Activated T-cell treated with anti-CD3 and anti-CD28 coated beads, Interleukin-2, amount 50 U/mL, for 48 hours (primary cell): Measurements from ENCODE around the gene SLBP.

Source experiments
- DNase-seq, 2 experiments: peaks; one replicate each; pipeline ENCODE4 v3.0.0-alpha.2; 2020

The SLBP gene

GRCh38 chr4:1748465-1748995 lies 36.4 kb upstream of the SLBP start:
- peak; percentile 89 to 91 for DNase-seq

- no peak for DNase-seq
Observed at GRCh38 chr4:1747603-1747967, 35.5 kb upstream of the SLBP start.

GRCh38 chr4:1746919-1747602 lies 34.9 kb upstream of the SLBP start:
- no peak for DNase-seq

DNA sequence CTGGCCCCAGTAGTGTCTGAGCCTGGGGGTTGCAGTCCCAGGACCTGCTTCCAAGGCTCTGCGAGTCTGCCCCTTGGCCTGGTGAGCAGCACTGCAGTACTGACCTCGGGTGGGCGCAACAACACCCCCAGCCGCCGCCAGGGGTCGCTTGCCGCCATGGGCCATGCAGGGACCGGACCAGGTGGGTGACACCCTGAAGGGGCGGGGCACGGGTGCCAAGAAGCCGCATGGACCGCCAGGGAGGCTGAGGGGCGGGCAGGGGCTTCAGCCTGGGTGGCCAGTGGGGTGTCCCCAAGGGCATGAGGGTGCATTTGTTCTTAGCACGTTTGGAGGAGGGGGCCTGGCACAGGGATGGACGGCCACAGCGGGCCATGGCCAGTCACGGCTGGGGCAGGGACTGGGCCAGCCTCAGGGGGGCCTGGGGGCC lies 34.2 kb upstream of the SLBP start:
- DNase-seq, result peak; percentile 91

GRCh38 chr4:1745697-1746096 lies 33.6 kb upstream of the SLBP start:
- DNase-seq, result no peak

DNA sequence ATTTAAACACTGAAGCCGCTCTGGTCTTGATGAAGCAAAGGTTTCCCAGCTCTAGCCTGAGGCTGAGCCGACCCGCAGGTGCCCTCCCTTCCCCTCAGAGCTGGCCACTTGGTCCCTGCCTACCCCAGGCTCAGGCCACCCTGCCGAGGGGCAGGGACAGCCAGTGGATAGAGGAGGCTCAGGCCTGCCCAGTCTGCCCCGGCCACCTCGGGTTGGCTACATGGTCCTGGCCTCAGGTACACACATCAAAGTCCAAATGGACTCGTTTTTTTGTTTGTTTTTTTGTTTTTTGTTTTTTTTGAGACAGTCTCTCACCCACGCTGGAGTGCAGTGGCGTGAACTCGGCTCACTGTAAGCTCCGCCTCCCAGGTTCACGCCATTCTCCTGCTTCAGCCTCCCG lies 33.0 kb upstream of the SLBP start:
- DNase-seq, result no peak

DNA sequence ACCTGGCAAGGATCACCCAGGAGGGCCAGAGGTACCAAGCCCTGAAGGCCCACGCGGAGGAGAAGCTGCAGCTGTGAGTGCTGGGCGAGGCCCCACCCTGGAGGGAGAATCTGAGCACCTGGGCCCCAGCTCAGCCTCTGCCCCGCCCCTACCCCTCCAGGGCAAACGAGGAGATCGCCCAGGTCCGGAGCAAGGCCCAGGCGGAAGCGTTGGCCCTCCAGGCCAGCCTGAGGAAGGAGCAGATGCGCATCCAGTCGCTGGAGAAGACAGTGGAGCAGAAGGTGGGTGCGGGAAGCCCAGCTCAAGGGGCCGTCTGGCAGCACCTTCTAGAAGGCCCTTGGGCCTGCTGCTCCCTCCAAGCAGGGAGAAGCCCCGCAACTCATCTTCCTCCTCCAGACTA lies 32.4 kb upstream of the SLBP start:
- no peak for DNase-seq

GRCh38 chr4:1743975-1744374 lies 31.9 kb upstream of the SLBP start:
- no peak for DNase-seq

GRCh38 chr4:1743551-1743950 lies 31.4 kb upstream of the SLBP start:
- no peak for DNase-seq

DNA sequence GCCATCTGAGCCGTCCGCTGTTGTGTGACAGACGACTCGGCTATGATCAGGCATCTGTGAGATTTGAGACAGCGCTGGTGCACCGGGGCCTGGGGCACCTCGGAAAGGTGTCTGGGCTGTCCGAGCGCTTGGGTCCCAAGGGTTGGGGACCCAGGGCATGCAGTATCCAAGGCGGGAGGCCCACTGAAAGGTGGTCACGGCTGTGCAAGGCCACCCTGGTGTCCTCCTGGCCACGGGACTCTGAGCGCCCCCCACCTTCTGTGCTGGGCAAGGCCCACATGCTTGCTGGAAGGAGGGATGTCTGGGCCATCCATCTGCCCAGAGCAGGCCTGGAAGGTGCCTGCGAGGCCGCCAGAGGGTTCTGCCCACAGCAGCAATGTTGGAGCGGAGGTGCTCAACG lies 29.1 kb upstream of the SLBP start:
- no peak for DNase-seq

DNA sequence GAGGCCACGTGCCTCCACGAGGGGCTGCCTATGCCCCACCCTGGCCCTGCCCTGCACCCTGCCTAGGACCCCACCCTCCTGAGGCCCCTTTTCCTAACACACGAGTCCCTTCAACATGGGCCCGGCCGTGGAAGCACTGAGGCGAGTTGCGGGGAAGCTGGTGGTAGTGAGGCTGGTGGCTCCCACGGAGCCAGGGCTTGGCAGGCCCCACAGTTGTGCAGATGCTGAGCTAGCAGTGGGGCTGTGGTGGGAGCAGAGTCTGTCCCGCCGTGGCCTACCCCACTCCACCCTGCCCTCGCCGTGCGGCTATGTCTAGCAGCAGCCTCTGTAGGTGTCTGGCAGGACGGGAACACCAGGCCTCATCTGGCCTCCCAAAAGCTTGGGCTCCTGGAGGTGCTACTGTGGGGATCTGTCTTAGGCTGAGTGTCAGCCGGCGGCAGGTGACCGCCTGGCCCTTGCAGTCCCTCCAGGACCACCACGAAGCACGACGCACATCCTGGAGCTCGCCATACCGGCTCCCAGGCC lies 28.0 kb upstream of the SLBP start:
- no peak for DNase-seq

GRCh38 chr4:1739358-1739757 lies 27.2 kb upstream of the SLBP start:
- DNase-seq, result no peak

DNA sequence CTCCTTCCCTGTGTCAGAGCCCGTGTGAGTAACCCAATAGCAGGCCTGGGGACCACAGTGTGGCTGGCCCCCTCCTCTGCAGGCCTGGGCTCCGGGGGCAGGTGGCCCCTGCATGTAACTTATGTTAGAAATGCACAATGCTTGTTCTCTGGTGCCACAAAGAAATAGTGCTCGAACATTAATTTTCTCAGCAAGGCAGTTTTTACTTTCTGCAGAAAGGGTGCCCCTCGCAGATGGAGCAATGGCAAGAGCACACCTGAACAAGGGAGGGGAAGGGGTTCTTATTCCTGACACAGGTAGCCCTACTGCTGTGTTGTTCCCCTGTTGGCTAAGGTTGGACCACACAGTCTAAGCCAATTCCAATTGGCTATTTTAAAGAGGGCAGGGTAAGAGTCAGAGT lies 26.3 kb upstream of the SLBP start:
- no peak for DNase-seq

GRCh38 chr4:1737666-1738065 lies 25.5 kb upstream of the SLBP start:
- DNase-seq, result no peak

DNA sequence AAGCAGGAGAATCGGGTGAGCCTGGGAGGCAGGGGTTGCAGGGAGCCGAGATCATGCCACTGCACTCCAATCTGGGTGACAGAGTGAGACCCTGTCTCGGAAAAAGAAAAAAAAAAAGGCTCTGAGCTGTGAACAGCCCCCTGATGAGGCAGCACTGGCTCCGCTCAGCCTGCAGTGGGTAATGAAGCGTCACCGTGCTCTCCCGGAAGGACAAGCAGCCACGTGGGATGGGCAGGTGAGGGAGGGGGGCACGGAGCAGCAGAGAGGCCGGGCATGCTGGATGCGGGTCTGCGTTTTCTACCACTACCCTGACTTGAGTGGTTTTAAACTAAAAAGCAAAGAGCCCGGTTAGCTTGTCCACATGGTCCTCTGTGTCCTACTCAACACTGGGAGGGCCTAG lies 24.7 kb upstream of the SLBP start:
- no peak for DNase-seq

DNA sequence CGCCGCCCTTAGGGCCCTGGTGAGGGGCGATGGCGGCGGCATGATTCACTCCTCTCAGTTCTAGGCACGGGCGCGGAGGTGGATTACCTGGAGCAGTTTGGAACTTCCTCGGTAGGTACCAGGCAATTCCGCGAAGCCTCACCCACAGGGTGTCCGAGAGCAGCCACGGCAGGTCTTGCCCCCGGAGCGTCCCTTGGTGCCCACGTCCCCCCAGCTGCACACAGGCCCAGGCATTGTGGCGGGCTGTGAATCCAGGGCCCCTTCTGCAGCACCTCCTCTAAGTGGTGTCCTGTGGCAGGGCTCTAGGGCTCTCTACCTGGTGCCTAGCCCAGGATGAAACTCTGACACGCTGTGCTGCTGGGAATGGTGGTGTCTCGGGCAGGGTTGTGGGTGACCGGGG lies 23.1 kb upstream of the SLBP start:
- no peak for DNase-seq

GRCh38 chr4:1732911-1733310 lies 20.8 kb upstream of the SLBP start:
- no peak for DNase-seq

DNA sequence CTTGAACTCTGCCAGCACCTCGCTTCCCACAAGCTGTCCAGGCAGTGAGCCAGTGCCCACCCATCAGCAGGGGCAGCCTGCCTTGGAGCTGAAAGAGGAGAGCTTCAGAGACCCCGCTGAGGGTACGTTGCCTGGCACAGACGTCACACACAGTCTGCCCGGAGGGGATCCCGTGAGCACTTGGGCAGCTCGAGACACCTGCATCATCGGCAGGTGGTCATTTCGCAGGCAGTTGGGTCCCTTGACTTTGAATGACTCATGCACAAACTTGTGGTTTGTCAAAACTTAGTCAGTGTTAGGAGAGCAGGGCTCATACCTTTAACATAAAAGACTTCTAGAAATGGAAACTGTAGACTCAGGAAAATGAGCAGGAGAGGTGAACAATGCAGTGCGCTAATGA lies 19.1 kb upstream of the SLBP start:
- DNase-seq, result no peak

GRCh38 chr4:1730532-1731135 lies 18.5 kb upstream of the SLBP start:
- no peak for DNase-seq

DNA sequence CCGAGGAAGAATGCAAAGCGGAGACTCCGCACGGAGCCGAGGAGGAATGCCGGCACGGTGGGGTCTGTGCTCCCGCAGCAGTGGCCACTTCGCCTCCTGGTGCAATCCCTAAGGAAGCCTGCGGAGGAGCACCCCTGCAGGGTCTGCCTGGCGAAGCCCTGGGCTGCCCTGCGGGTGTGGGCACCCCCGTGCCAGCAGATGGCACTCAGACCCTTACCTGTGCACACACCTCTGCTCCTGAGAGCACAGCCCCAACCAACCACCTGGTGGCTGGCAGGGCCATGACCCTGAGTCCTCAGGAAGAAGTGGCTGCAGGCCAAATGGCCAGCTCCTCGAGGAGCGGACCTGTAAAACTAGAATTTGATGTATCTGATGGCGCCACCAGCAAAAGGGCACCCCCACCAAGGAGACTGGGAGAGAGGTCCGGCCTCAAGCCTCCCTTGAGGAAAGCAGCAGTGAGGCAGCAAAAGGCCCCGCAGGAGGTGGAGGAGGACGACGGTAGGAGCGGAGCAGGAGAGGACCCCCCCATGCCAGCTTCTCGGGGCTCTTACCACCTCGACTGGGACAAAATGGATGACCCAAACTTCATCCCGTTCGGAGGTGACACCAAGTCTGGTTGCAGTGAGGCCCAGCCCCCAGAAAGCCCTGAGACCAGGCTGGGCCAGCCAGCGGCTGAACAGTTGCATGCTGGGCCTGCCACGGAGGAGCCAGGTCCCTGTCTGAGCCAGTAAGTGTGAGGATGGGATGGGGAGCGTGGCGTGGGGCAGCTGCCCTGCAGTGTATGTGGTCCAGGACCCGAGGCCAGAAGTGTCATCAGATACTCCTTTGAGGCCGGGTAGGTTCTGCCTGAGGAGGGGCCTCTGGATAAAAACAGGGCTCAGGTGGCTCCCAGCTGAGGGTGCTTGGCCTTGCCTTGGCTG lies 16.2 kb upstream of the SLBP start:
- DNase-seq, result no peak

DNA sequence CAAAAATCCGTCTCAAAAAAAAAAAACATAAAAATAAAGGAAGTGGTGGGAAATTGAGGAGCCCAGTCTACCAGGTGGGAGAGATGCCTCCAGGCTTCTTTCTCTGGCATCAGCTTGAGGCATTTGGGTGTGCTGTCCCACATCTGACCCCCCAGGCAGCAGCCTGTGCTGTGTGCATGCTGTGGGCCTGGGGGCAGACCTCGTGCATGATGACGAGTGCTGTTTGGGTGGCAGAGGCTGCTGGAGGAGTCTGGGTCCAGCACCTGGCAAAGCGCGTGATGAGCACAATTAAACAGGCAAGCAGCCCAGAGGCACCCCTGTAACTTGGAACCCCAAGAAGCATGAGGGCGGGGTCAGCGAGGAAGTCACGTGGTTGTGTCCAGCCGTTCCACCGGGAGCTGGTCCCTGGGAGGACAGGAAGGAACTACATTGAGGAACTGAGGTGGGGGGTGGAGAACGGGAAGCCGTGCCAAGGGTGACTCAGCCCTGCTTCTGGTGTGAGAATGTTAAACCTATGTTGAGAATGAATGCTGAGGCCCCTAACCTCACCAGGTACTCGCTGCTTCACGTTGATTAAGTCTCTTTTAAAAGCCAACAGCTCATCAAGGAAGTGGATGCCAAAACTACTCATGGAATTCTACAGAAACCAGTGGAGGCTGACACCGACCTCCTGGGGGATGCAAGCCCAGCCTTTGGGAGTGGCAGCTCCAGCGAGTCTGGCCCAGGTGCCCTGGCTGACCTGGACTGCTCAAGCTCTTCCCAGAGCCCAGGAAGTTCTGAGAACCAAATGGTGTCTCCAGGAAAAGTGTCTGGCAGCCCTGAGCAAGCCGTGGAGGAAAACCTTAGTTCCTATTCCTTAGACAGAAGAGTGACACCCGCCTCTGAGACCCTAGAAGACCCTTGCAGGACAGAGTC lies 15.3 kb upstream of the SLBP start:
- no peak for DNase-seq
